WI38 (cell line): Measurements from ENCODE around the gene ADSS2.
"Not testable (repeated sequence)": the region's sequence is repeated elsewhere in the genome, so short reads cannot be mapped to it uniquely, and the experiment has no call there.

Experiments
- H3K4me3 ChIP-seq: 2 replicates; pipeline ENCODE4 v1.5.1; 2011; ENCODE audit warnings: low read depth, mild to moderate bottlenecking, control low read depth, low read length
- CTCF ChIP-seq: IDR thresholded peaks from 2 replicates; pipeline ENCODE4 v1.5.1; 2012; ENCODE audit warnings: low read depth, mild to moderate bottlenecking, control low read depth, low read length

ADSS2 gene

GRCh38 chr1:244371242-244372141 lies 80.2 kb downstream of the ADSS2 start:
- TF ChIP-seq CTCF, result no peak
- no peak overlapping the region for H3K4me3 ChIP-seq

DNA sequence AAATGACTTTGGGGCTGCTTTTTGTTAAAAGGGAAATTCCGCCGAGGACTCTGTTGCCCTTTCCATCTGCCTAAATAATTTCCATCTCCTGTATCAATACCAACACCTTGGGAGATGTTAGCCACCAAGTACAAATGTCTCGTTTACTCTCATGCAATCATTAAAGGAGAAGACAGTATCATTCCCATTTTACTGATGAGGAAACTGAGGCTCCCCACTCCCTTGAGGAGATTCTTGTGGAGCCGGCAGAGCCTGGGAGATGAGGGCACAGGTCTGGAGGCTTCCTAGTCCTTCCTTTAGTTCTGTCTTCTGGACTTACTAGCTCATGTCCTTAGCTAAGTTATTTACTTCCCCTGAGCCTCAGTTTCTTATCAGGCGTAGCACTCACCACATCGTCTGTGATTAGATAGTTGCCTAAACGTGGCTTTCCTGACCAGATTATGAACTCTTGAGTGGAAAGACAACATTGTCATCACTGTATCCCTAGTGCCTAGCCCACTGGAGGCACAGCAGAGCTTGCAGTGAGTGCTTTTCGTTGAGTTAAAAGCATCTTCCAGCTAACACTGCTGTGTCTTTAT lies 81.6 kb downstream of the ADSS2 start:
- no peak overlapping the region for H3K4me3 ChIP-seq
- TF ChIP-seq CTCF, result no peak

DNA sequence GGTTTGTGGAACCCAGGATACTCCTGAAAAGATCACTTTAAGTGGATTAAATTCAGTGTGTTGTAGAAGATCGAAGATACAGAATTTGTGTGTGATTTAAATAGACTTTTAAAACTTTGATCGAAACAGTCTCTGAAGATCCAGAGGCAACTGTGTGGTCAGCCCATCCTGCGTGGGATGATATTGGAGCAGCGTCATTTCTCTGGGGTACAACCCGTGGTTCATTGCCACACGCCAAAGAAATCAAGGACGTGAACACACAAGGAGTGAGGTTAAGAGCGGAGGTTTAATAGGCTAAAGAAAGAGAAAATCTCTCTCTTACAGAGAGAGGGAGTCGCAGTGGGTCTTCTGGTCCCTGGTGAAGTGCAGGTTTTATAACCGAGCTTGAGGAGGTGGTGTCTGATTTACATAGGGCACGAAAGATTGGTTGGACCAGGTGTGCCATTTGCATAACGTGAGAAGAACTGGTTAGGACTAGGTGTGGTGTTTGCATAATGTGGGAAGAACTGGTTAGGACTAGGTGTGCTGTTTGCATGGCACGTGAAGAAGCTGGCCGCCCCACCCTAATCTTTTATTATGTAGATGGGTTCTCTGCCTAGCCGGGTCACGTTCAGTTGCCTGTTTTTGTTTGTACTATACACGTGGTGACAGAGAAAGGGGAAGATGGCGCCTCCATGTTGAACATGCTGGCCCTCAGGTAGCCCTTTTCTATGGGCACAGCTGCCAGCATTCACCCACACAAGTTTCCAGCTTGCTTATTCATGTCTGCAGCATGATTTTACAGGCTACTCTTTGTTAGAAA lies 82.3 kb downstream of the ADSS2 start:
- no peak for TF ChIP-seq CTCF
- no peak overlapping the region for H3K4me3 ChIP-seq

GRCh38 chr1:244368279-244368678 lies 83.4 kb downstream of the ADSS2 start:
- no peak overlapping the region for H3K4me3 ChIP-seq
- no peak for TF ChIP-seq CTCF

GRCh38 chr1:244367399-244368114 lies 84.2 kb downstream of the ADSS2 start:
- no peak for TF ChIP-seq CTCF
- no peak overlapping the region for H3K4me3 ChIP-seq

- H3K4me3 ChIP-seq, result no peak overlapping the region
- no peak for TF ChIP-seq CTCF
These were observed 85.9 kb downstream of the ADSS2 start for GRCh38 chr1:244365809-244366208.

DNA sequence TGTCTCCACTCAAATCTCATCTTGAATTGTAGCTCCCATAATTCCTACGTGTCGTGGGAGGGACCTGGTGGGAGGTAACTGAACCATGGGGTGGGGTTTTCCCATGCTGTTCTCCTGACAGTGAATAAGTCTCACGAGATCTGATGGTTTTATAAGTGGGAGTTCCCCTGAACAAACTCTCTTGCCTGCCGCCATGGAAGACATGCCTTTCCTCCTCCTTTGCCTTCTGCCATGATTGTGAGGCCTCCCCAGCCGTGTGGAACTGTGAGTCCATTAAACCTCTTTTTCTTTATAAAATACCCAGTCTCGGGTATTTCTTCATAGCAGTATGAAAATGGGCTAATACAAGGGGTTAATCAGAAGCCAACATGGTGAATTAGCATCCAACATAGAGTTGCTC lies 86.4 kb downstream of the ADSS2 start:
- not testable (repeated sequence) for H3K4me3 ChIP-seq
